Prostate gland (tissue), 2 donors: ENCODE results near the gene NAA40.

Experiments used
- POLR2A ChIP-seq: fragments of 450-650 bp; IDR thresholded peaks from one replicate; pipeline ENCODE4 v1.6.1; 2016; ENCODE audit warnings: antibody characterized with exemption, mild to moderate bottlenecking
- TF ChIP-seq, protein P1 (sequence below), 4 experiments: fragments of 200-600 bp in 2 of 4; fragments of 450-650 bp in 2 of 4; sonication (generic) in 2 of 4; IDR thresholded peaks; 1 replicate in 3 of 4; 2 replicates in 1 of 4; pipeline ENCODE4 v1.5.1; 2016 to 2019; ENCODE audit warnings: antibody characterized with exemption in 4 of 4, mild to moderate bottlenecking in 2 of 4, moderate library complexity in 2 of 4

DNA sequence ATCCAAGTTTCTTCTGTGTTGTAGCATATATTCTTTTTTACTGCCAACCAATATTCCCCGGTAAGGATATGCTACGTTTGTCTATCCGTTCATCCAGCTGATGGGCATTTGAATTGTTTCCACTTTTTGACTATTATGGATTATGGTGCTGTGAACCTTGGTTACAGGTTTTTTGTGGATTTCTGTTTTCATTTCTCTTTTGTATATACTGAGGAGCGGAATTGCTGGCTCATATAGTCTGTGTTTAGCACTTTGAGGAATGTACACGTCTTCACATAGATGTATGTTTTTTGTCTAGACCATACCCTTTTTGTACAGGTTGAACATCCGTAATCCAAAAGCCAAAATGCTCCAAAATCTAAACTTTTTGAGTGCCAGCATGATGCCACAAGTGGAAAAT is 45.4 kb upstream of the NAA40 start:
- TF ChIP-seq, protein P1, sequence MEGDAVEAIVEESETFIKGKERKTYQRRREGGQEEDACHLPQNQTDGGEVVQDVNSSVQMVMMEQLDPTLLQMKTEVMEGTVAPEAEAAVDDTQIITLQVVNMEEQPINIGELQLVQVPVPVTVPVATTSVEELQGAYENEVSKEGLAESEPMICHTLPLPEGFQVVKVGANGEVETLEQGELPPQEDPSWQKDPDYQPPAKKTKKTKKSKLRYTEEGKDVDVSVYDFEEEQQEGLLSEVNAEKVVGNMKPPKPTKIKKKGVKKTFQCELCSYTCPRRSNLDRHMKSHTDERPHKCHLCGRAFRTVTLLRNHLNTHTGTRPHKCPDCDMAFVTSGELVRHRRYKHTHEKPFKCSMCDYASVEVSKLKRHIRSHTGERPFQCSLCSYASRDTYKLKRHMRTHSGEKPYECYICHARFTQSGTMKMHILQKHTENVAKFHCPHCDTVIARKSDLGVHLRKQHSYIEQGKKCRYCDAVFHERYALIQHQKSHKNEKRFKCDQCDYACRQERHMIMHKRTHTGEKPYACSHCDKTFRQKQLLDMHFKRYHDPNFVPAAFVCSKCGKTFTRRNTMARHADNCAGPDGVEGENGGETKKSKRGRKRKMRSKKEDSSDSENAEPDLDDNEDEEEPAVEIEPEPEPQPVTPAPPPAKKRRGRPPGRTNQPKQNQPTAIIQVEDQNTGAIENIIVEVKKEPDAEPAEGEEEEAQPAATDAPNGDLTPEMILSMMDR (IDR thresholded peaks at IDR 0.05), result no peak
- TF ChIP-seq POLR2A, result no peak
